Fibroblast of mammary gland (primary cell): ENCODE results near the gene ASTN2.

Experiments
- DNase-seq: peaks from one replicate; pipeline ENCODE4 v3.0.0-alpha.2; 2010; ENCODE audit warnings: low read depth
- H3K4me3 ChIP-seq: 2 replicates; pipeline ENCODE4 v1.5.1; 2011; ENCODE audit warnings: low read depth, mild to moderate bottlenecking, low read length, moderate library complexity; ENCODE audit not compliant: control insufficient read depth
- TF ChIP-seq, protein P1 (sequence below): conservative IDR thresholded peaks from 2 replicates; pipeline ENCODE4 v1.5.1; 2011; ENCODE audit warnings: low read depth, low read length, inconsistent platforms; ENCODE audit not compliant: control insufficient read depth, insufficient read depth

Gene ASTN2

GRCh38 chr9:116482740-116483139 is 932.1 kb downstream of the ASTN2 start:
- TF ChIP-seq, protein P1, sequence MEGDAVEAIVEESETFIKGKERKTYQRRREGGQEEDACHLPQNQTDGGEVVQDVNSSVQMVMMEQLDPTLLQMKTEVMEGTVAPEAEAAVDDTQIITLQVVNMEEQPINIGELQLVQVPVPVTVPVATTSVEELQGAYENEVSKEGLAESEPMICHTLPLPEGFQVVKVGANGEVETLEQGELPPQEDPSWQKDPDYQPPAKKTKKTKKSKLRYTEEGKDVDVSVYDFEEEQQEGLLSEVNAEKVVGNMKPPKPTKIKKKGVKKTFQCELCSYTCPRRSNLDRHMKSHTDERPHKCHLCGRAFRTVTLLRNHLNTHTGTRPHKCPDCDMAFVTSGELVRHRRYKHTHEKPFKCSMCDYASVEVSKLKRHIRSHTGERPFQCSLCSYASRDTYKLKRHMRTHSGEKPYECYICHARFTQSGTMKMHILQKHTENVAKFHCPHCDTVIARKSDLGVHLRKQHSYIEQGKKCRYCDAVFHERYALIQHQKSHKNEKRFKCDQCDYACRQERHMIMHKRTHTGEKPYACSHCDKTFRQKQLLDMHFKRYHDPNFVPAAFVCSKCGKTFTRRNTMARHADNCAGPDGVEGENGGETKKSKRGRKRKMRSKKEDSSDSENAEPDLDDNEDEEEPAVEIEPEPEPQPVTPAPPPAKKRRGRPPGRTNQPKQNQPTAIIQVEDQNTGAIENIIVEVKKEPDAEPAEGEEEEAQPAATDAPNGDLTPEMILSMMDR: no peak
- H3K4me3 ChIP-seq: no peak overlapping the region
- no peak for DNase-seq

DNA sequence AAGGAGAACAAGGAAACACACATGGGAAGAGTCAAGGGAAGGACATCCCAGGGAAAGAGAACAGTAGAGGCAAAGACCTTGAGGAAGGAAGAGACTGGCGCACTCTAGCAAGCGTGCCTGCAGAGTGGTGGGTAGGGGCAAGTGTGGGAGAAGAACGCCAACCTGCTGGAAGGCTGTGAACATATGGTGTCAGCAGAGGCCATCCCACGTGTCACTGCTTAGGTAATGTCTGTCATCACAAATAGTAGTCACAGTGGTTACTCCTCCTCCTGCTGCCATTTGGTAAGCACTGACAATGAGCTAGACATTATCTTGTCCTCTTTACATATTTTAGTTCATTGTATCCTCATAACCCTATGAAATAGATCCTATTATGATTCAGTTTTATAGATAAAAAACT is 934.2 kb downstream of the ASTN2 start:
- DNase-seq: no peak
- TF ChIP-seq, protein P1: no peak
- H3K4me3 ChIP-seq: no peak overlapping the region

GRCh38 chr9:116479967-116480366 is 934.9 kb downstream of the ASTN2 start:
- H3K4me3 ChIP-seq: no peak overlapping the region
- no peak for DNase-seq
- TF ChIP-seq, protein P1: no peak

DNA sequence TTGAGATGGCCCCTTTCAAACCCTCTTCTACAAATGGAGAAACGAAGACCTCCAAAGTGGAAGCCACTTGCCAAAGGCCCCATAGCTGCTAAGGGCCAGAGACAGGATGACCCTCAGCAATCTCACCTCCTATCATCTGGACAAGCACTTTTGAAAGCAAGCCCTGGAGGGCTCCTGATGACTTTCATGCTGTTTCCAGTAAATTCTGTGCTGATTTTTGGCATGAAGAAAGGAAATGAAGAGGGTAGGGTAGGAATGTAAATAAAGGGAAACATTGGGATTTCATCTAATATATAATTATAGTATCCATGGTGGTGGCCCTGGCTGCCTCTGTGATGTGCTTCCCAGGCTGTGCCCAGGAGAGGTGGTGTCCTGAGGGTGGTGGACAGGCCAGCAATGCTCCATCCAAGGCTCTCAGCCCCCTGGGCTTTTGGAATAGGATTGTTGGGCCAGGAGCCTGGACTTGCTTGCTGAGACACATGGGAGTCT is 935.8 kb downstream of the ASTN2 start:
- no peak for DNase-seq
- H3K4me3 ChIP-seq: no peak overlapping the region

DNA sequence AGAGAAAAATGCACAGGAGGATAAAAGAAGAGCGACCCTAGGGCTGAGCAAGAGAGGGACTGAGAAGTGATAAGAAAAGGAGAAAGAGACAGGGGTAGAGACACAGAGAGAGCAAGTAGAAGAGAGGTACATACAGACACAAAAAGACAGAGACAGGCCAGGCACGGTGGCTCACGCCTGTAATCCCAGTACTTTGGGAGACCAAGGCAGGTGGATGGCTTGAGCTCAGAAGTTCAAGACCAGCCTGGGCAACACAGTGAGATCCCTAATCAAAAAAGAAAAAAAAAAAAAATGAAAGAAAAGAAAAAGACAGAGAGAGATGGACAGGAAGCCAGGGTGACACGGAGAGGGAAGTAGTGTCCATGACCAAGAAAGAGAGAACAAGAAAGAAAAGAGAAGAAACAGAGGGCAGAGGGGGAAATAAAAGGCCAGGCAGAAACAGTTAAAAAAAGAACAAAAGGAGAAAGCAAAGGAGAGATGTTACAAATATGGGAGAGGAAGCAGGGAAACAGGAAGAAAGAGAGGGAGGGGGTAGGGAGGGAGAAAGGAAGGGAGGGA is 937.2 kb downstream of the ASTN2 start:
- DNase-seq: no peak
- TF ChIP-seq, protein P1: no peak
- no peak overlapping the region for H3K4me3 ChIP-seq

More for the DNA sequence above, 935.8 kb downstream of the ASTN2 start:
- TF ChIP-seq, protein P1: no peak

DNA sequence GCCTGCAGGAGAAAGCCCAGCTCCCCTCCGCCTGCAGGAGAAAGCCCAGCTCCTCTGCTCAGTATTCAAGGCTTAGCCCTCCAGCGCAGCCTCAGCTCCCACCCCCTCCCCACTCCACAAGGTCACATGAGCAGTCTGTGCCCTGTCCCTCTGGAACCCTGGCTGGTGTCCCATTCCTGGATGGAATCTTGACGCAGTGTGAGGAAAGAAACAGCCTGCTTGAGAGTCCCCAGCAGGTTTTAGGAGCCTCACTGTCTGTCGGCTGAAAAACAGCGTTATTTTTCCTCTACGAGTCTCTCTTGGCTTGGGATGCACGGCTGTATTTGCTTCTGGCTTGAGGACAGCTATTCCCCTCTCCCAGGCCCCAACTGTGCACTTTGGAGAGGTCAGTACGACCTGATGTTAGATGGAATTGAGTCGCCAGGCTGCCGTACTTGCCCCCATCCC is 937.9 kb downstream of the ASTN2 start:
- TF ChIP-seq, protein P1: no peak
- H3K4me3 ChIP-seq: no peak overlapping the region
- no peak for DNase-seq

- TF ChIP-seq, protein P1: no peak
- DNase-seq: no peak
- H3K4me3 ChIP-seq: no peak overlapping the region
Observed at GRCh38 chr9:116476002-116476401, 938.9 kb downstream of the ASTN2 start.
